Measurements from ENCODE around the gene UNC5A. TPM values are rescaled to one million over a fixed set of nuclear protein-coding genes. Genes with fewer than 3 reads are reported as not detected.

The UNC5A gene
- total and polyA plus RNA-seq, 2 of the 8 experiments (the other 6 are each of a cell fraction or from before 2014, with no cell fraction given), result 4.0 to 7.6 TPM

DNA sequence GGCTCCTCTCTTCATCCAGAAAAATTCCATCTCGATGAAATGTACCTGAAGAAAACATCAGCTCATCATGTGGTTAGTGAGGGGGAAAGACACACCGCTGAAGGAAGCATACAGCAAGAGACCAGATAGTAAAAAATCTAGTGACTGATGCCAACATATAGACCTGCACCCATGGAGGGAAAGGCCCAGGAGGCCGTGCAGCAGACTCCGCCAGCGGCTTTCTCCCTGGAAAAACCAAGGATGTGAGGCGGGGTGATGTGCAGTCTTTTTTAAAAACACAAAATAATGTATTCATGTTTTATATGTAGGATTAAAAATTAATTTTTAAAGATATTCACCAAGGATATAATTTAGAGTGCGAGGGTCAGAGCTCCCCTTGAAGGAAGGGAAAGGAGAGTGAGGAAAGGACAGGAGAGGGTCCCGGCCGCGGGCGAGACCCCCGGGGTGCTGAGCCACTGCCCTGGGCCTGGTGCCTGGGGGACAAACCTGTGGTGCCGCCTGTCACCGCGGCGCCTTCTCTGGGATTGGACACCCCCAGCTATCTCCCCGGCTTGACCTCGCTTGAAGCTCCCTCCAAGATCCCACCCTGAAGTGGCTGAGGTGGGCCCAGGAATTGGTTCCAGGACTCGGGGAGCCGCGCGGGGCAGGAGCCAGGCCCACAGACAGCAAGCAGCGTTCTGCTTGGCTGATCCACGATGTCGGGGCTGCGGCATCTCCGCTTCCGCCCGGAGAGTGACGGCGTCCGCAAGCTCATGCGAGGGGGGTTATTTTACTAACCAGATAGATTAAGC lies 12.1 kb upstream of the UNC5A start:
- FAIRE-seq (no peak), DNase-seq (ENCODE audit: low read depth in 1 of 2, low spot score in 2 of 2) (no peak)
- no peak overlapping the region for H2BK20ac ChIP-seq (ENCODE audit: low read length)
- peaks cover 7% of the 10 kb centered on the region for H3K23me2 ChIP-seq (ENCODE audit: low read depth, low read length)
- ChIA-PET CTCF (ENCODE audit: partially characterized antibody) (interaction anchor here (0.8 to 1.7 kb wide), 9 partner anchors 10 to 138 kb away, joined by 3 to 6 read pairs (median 4); no protein-coding TSS in a partner anchor), POLR2A (ENCODE audit: partially characterized antibody) (interaction anchor here (0.9 kb wide), 1 partner anchor 15 kb away, joined by 3 read pairs; no protein-coding TSS in a partner anchor)
- H3K4me2 ChIP-seq (ENCODE audit: insufficient read depth in 1 of 2, low read depth in 2 of 2, low read length in 2 of 2), result no peak overlapping the region
- no peak overlapping the region for H3K4ac ChIP-seq (replicated peaks; ENCODE audit: insufficient read length, low read depth, low read length)
- no peak overlapping the region for H2AK5ac ChIP-seq (ENCODE audit: low read depth, low read length)
- WGBS, 2 experiments (ENCODE audit: extremely low coverage in 1 of 2, insufficient coverage in 1 of 2, insufficient read length in 1 of 2, insufficient replicate concordance in 2 of 2, low coverage in 1 of 2, low lambda C conversion rate in 2 of 2, missing lambda C conversion rate in 1 of 2), result 90% methylated on average over 33 of the region's 33 CpGs; no CpG with 5 or more reads in 1 of the 2 experiments
- H4K5ac ChIP-seq (ENCODE audit: insufficient read length, low read depth, low read length), result no peak overlapping the region
- no peak overlapping the region for H2BK120ac ChIP-seq (replicated peaks; ENCODE audit: low read depth, low read length)
- no peak overlapping the region for H2BK15ac ChIP-seq (ENCODE audit: low read length)
- peaks cover 3% of the 10 kb centered on the region; the same call in 1 of the 2 replicates for H3K79me1 ChIP-seq (ENCODE audit: low read depth, low read length)
- H3K18ac ChIP-seq (ENCODE audit: extremely low read depth, low read length), result no peak overlapping the region
- no peak overlapping the region for H3K56ac ChIP-seq (replicated peaks; ENCODE audit: insufficient read length, low read depth, low read length)
- H4K91ac ChIP-seq (replicated peaks; ENCODE audit: insufficient read length, low read length), result no peak overlapping the region
- no peak overlapping the region for H3K23ac ChIP-seq (ENCODE audit: insufficient read length)
- no peak overlapping the region for H3K14ac ChIP-seq (ENCODE audit: insufficient read length)
- H4K8ac ChIP-seq (ENCODE audit: extremely low read depth, insufficient read depth, low read length), result no peak overlapping the region
- H3K27me3 ChIP-seq (replicated peaks in 1 of 4; ENCODE audit: control insufficient read depth in 3 of 4, extremely low read depth in 1 of 4, insufficient read depth in 3 of 4, low read length in 3 of 4), result 0 out of 7 replicates have a peak, but pooled peaks cover 0 to 2% (median 0%) of the 10 kb centered on the region in 4 experiments
- H3K27ac ChIP-seq (ENCODE audit: low read depth, low read length), result no peak overlapping the region
- H3K4me1 ChIP-seq (replicated peaks in 1 of 4; ENCODE audit: control insufficient read depth in 3 of 4, insufficient read depth in 4 of 4, low read length in 3 of 4), result peaks cover 0 to 3% (median under 1%) of the 10 kb centered on the region in 4 experiments; a peak in 2 of 7 replicates
- H3K79me2 ChIP-seq (ENCODE audit: control insufficient read depth in 1 of 2, insufficient read depth in 2 of 2, low read length in 2 of 2), result no peaks in the 10 kb centered on the region
- H3K4me3 ChIP-seq (ENCODE audit: extremely low read depth in 1 of 4, insufficient read depth in 2 of 4, low read depth in 3 of 4, low read length in 4 of 4), result no peak overlapping the region
- no peak overlapping the region for H2AFZ ChIP-seq (ENCODE audit: low read length)
- no peak overlapping the region for H2BK5ac ChIP-seq (ENCODE audit: low read depth, low read length)
- no peak overlapping the region for H2BK12ac ChIP-seq (ENCODE audit: low read depth, low read length)
- no peaks in the 10 kb centered on the region for H3K36me3 ChIP-seq (ENCODE audit: control insufficient read depth in 2 of 4, insufficient read depth in 4 of 4, low read length in 3 of 4)
- H3K9me3 ChIP-seq (ENCODE audit: insufficient read depth in 2 of 2, low read depth in 1 of 2, low read length in 1 of 2), result no peaks in the 10 kb centered on the region
- no peak overlapping the region for H3K9ac ChIP-seq (replicated peaks in 1 of 4; ENCODE audit: extremely low read depth in 1 of 4, low read depth in 3 of 4, low read length in 3 of 4)
- peaks cover 0 to 7% of the 10 kb centered on the region in 2 experiments for H4K20me1 ChIP-seq (replicated peaks in 1 of 2; ENCODE audit: control insufficient read depth in 1 of 2, insufficient read depth in 2 of 2, low read length in 2 of 2)
- TF ChIP-seq GTF2F1 (IDR thresholded peaks at IDR 0.05; ENCODE audit: borderline replicate concordance, low read depth, low read length), result no peak
- no peak for TF ChIP-seq EGR1 (IDR thresholded peaks at IDR 0.05; ENCODE audit: borderline replicate concordance, low read depth, low read length)
- TF ChIP-seq SAP30 (IDR thresholded peaks at IDR 0.05; ENCODE audit: insufficient read depth, insufficient replicate concordance, low read length), result no peak
- no peak for TF ChIP-seq SUZ12 (IDR thresholded peaks at IDR 0.05; ENCODE audit: low read length)
- no peak for TF ChIP-seq JUN (IDR thresholded peaks at IDR 0.05; ENCODE audit: low read depth, low read length)
- TF ChIP-seq, protein P1, sequence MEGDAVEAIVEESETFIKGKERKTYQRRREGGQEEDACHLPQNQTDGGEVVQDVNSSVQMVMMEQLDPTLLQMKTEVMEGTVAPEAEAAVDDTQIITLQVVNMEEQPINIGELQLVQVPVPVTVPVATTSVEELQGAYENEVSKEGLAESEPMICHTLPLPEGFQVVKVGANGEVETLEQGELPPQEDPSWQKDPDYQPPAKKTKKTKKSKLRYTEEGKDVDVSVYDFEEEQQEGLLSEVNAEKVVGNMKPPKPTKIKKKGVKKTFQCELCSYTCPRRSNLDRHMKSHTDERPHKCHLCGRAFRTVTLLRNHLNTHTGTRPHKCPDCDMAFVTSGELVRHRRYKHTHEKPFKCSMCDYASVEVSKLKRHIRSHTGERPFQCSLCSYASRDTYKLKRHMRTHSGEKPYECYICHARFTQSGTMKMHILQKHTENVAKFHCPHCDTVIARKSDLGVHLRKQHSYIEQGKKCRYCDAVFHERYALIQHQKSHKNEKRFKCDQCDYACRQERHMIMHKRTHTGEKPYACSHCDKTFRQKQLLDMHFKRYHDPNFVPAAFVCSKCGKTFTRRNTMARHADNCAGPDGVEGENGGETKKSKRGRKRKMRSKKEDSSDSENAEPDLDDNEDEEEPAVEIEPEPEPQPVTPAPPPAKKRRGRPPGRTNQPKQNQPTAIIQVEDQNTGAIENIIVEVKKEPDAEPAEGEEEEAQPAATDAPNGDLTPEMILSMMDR (IDR thresholded peaks at IDR 0.05; ENCODE audit: control extremely low read depth in 1 of 3, insufficient read depth in 1 of 3, low read depth in 1 of 3, low read length in 3 of 3), result no peak
- no peak for TF ChIP-seq EP300 (IDR thresholded peaks at IDR 0.05; ENCODE audit: borderline replicate concordance in 1 of 2, low read depth in 2 of 2, low read length in 2 of 2)
- no peak for TF ChIP-seq HDAC2 (IDR thresholded peaks at IDR 0.05; ENCODE audit: borderline replicate concordance in 1 of 2, low read depth in 2 of 2, low read length in 2 of 2)

Data from H1 (cell line).